PFSK-1 (cell line): ENCODE measurements around the gene MFSD11.

ENCODE experiments used
- FOXP2 ChIP-seq: optimal IDR thresholded peaks from 2 replicates; pipeline ENCODE3; 2011; ENCODE audit warnings: borderline replicate concordance, control low read depth, inconsistent platforms; ENCODE audit not compliant: insufficient read depth; ENCODE audit errors: extremely low read length, extremely low read depth
- POLR2AphosphoS5 ChIP-seq: IDR thresholded peaks from 2 replicates; pipeline ENCODE4 v1.6.1; 2012; ENCODE audit warnings: low read depth, mild to moderate bottlenecking, control low read depth, low read length, moderate library complexity
- REST ChIP-seq, 2 experiments: IDR thresholded peaks; 2 replicates each; pipeline versions ENCODE4 v1.6.1 to v1.8.0; 2011 to 2012; ENCODE audit warnings: low read depth in 2 of 2, low read length in 2 of 2, control low read depth in 1 of 2, inconsistent platforms in 1 of 2, mild to moderate bottlenecking in 1 of 2, moderate library complexity in 1 of 2; ENCODE audit not compliant: insufficient read depth in 1 of 2
- SIN3A ChIP-seq: IDR thresholded peaks from 2 replicates; pipeline ENCODE4 v1.6.1; 2012; ENCODE audit warnings: mild to moderate bottlenecking, low read length, moderate library complexity, borderline replicate concordance; ENCODE audit not compliant: insufficient read depth
- TAF1 ChIP-seq: IDR thresholded peaks from 2 replicates; pipeline ENCODE4 v1.6.1; 2012; ENCODE audit warnings: low read length, control low read depth, borderline replicate concordance; ENCODE audit not compliant: insufficient read depth

The MFSD11 gene

GRCh38 chr17:76748657-76749056, 10.7 kb downstream of the MFSD11 start:
- TF ChIP-seq SIN3A (no peak), TAF1 (no peak), REST (IDR thresholded peaks at IDR 0.05; ENCODE audit: insufficient read depth in 1 of 2, low read depth in 2 of 2, low read length in 2 of 2) (no peak), FOXP2 (no peak), POLR2AphosphoS5 (no peak)

GRCh38 chr17:76751416-76751993, 13.6 kb downstream of the MFSD11 start:
- no peak for TF ChIP-seq REST (IDR thresholded peaks at IDR 0.05; ENCODE audit: insufficient read depth in 1 of 2, low read depth in 2 of 2, low read length in 2 of 2)

GRCh38 chr17:76752006-76752405, 14.1 kb downstream of the MFSD11 start:
- TF ChIP-seq POLR2AphosphoS5 (no peak), REST (IDR thresholded peaks at IDR 0.05; ENCODE audit: insufficient read depth in 1 of 2, low read depth in 2 of 2, low read length in 2 of 2) (no peak), SIN3A (no peak), FOXP2 (no peak), TAF1 (no peak)

- TF ChIP-seq POLR2AphosphoS5 (no peak), FOXP2 (no peak), REST (IDR thresholded peaks at IDR 0.05; ENCODE audit: insufficient read depth in 1 of 2, low read depth in 2 of 2, low read length in 2 of 2) (no peak), SIN3A (no peak), TAF1 (no peak)
Measured at GRCh38 chr17:76753061-76753961, 15.4 kb downstream of the MFSD11 start.
